GM19455 (cell line): Measurements from ENCODE around the gene SOX5.
"Not testable (repeated sequence)": the region's sequence is repeated elsewhere in the genome, so short reads cannot be mapped to it uniquely, and the experiment has no call there.

Experiments used
- ATAC-seq: cut with Tn5 transposase; IDR thresholded peaks from one replicate; pipeline ENCODE4 v1.9.1; 2021; ENCODE audit not compliant: unreplicated experiment

The SOX5 gene

GRCh38 chr12:23760495-23760894 is 189.0 kb downstream of the SOX5 start:
- ATAC-seq = no peak

GRCh38 chr12:23758608-23759007 is 190.9 kb downstream of the SOX5 start:
- no peak for ATAC-seq

GRCh38 chr12:23757541-23757962 is 191.9 kb downstream of the SOX5 start:
- ATAC-seq = no peak

- ATAC-seq = no peak
These were observed 193.1 kb downstream of the SOX5 start for GRCh38 chr12:23756416-23756815.

- no peak for ATAC-seq
These were observed 195.7 kb downstream of the SOX5 start for GRCh38 chr12:23753628-23754365.

GRCh38 chr12:23752245-23752644 is 197.2 kb downstream of the SOX5 start:
- no peak for ATAC-seq

DNA sequence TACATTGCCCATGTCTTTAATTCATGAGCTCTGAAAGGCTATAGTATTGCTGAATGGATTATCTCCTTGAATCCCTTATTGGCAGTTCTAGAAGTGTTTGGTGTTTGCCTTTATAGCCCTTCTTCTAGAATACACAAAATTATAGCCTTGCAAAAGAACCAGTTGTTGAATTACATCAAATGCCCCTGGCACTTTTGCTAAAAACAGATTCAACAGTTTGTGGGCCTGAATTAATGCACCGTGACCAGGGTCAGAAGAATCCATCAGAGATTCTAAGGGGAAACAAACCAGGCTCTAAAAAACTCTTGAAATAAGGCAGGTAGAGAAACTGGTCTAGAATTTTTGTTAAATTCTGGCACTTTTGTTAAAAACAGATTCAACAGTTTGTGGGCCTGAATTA is 197.8 kb downstream of the SOX5 start:
- no peak for ATAC-seq

- ATAC-seq = no peak
These were observed 198.5 kb downstream of the SOX5 start for GRCh38 chr12:23750923-23751322.

- ATAC-seq = no peak
These were observed 204.8 kb downstream of the SOX5 start for GRCh38 chr12:23744696-23745095.

GRCh38 chr12:23742574-23742973 is 206.9 kb downstream of the SOX5 start:
- no peak for ATAC-seq

DNA sequence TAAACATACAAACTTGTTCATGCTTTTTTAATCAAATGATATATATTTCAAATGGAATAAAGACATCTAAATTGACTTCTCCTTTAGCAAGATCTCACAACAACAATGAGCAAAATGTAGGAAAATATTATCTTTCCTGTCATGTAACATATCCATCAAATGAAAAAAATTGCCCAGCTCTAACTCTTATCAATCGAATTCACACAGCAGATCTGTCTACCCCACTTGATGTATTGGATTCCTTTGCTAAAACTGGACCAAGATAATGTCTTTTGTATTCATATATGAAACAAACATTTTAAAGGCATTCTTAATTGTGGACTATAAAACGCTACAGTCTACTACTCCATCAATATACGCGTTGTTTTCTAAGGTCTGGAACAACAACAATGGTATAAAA is 218.0 kb downstream of the SOX5 start:
- ATAC-seq = no peak

GRCh38 chr12:23731035-23731434 is 218.4 kb downstream of the SOX5 start:
- ATAC-seq = no peak

GRCh38 chr12:23729359-23729758 is 220.1 kb downstream of the SOX5 start:
- ATAC-seq = no peak

GRCh38 chr12:23726646-23727045 is 222.8 kb downstream of the SOX5 start:
- ATAC-seq = no peak

- ATAC-seq = no peak
These were observed 226.8 kb downstream of the SOX5 start for GRCh38 chr12:23722655-23723054.

DNA sequence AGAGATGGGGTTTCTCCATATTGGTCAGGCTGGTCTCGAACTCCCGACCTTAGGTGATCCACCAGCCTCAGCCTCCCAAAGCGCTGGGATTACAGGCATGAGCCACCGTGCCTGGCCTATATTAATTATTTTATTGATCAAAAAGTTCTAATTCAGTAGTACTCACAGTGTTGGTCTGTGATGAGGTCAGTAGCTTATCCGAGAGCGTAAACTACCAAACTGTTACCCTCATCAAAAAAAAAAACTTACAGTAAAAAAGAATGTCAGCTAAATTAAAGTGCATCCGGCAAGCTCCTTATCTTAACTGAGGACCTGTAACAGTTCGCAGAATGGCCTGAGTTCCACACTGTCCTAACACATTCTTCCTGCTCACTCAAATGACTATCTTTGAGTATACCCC is 228.2 kb downstream of the SOX5 start:
- no peak for ATAC-seq

DNA sequence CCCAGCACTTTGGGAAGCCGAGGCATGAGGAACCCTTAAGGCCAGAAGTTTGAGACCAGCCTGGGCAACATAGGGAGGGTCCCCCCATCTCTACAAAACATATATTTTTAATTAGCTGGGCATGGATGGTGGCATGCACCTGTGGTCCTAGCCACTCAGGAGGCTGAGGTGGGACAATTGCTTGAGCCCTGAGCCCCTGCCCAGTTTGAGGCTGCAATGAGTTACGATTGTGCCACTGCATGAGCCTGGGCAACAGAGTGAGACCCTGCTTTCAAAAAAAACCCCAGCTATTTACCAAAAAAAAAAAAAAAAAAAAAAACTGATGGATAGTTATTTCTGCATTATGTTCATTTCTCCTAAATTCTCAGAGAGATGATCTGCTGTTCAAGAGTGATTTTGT is 230.0 kb downstream of the SOX5 start:
- no peak for ATAC-seq

GRCh38 chr12:23710361-23710760 is 239.1 kb downstream of the SOX5 start:
- ATAC-seq = not testable (repeated sequence)

DNA sequence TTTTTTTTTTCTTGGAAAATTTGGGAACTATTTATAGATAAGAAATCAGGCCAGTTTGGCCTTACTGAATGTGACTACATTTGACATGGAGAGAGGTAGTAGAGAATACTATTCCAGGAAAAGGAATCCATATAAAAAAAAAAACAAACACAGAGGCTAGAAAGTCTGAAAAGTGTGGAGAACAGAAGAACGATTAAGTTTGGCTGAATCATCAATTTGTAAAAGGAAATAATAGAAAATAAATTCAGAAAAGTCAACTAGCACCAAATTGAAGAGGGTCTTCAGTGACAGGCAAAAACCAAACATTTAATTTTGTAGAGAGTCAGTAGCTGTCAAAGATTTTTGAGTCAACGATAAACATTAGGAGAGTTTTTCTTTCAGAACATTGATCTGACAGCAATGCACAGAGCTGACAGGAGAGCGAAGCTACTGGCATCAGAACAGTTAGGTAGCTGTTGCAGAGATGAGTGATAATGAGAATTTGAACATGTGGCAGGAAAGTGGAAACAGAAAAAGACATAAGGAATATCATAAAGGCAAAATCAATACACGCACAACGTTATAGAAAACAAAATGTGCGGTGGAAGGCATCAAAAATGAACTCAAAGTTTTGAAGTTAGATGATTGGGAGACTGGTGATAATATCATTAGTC is 241.2 kb downstream of the SOX5 start:
- ATAC-seq = no peak

DNA sequence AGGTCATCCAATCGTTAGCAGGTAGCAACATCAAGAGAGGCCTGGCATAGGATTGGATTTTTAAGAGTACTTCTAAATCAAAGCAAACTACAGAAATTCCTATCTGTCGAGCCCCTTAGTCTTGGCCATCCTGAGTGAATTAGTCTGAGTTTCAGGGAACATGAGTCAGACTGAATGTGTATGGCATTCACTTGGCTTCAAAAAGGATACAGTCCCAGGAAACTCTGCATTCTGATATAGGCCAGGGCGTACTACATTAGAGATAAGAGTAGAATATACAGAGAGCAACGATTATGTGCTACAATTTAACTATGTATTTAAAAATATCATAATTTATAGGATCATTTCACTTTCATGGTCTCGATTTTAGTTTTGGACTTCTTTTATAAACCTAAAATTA is 242.2 kb downstream of the SOX5 start:
- no peak for ATAC-seq

GRCh38 chr12:23704992-23705943 is 244.2 kb downstream of the SOX5 start:
- ATAC-seq = no peak

DNA sequence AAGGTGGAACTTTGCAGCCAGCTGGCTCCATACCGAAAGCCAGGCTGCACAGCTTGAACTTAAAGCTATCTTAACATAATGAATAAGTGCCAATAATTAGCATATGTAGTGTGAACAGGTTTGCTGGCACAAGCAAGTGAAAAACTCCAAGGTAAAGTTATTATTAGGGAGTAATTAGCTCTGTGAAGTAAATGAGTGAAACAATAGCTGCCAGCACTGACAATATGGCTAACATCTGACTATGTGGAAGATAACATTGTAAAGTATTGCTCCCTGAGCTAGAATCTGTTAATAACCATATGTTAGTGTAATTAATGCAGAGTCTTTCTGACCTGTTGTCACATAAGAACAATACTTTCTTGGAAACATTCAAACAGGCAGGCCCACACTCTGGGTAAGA is 246.4 kb downstream of the SOX5 start:
- ATAC-seq = no peak
